Activated CD4-positive, CD25-positive, alpha-beta regulatory T cell treated with anti-CD3 and anti-CD28 coated beads, Interleukin-2, amount 50 U/mL, for 24 hours (primary cell): Measurements from ENCODE around the gene GRPEL1.

Experiments used
- ATAC-seq, 2 donors: fragments of 150-1000 bp; cut with Tn5 transposase; one replicate each; pipeline ENCODE4 v1.10.0; 2021; ENCODE audit warnings: mild to moderate bottlenecking in 1 of 2, moderate library complexity in 1 of 2

Gene GRPEL1

DNA sequence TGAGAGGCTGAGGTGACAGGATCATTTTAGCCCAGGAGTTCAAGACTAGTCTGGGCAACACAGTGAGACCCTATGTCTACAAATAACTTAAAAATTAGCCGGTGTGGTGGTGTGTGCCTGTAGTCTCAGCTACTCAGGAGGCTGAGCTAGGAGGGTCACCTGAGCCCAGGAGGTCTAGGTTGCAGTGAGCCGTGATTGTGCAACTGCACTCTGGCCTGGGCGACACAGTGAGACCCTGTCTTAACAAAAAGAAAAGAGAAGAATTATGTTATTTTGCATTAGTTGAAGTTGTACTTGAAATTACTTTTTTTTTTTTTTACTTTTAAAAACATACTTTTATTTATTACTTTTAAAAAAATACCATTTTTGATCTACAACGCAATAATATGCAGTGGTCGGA, 46.5 kb downstream of the GRPEL1 start:
- no peak for ATAC-seq

DNA sequence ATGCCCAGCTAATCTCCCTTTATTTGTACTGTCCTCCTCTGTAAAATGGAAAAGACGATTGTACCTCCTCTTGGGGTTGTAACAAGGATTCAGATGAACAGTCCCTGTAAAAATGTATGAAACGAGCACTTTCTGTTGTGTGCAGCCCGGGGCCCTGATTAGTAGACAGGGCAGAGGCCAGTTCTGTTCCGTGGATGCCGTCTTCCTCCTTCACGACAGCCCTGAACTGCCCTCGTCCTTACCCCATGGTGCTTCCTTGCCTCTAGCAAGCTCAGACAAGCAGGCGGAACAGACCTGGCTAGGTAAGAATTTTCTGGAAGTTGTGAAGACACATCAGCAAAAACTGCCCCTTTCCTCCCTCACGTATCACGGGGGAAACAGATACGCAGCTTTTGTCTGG, 47.0 kb downstream of the GRPEL1 start:
- ATAC-seq = no peak

DNA sequence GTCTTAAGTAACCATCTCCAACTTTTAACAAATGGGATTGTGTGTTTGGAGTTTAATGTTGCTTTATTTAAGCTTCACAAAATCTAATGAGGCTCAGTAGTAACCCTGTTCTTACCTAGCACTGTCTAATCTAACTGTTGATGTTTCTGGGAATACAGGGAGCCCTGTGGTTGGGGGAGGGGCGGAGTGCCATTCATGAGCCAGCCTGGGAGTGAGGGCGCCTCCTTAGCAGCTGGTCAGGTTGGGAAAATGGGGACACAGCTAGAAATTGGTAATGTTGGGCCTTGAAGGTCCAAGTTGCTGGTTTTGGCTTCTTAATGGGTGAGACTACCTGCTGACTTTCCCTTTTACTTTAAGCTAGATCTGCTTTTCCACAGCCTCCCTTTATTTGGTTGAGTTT, 47.6 kb downstream of the GRPEL1 start:
- ATAC-seq = no peak

DNA sequence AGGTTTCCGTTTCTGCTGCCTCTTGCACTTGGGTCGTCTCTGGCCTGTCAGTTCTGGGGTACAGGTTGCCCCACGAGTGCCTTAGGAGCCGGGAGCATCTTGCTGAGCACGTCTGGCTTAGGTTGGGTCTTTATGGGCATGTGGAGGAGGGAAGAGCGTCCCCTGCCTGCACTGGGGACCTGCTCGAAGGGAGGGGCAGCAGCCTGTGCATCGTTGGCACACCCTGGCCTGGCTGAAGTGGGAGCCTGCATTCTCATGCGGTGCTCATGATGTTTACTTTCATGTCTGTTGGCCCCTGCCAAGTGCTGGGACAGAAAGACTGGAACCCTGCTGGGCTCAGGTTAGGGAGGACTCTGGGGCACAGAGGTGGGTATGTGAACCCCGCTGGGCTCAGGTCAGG, 48.5 kb downstream of the GRPEL1 start:
- no peak for ATAC-seq

DNA sequence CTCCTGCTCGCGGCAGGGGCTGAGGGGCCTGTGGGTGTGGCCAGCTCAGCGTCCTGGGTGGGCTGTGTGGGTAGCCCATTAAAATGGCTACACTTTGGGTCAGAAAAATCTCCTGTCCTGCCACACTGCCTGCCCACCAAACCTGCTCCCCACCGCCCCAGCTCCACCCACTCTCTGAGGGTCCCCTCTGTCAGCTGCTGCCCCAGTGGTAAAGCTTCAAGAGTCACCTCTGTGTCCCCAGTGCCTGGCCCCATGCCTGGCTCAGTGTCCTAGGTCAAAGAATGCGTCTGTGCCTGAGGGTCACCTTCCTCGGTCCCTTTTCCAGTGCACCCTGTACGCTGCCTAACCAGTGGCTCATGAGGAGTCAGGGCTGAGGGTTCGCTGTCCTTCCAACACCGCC, 49.6 kb downstream of the GRPEL1 start:
- no peak for ATAC-seq

DNA sequence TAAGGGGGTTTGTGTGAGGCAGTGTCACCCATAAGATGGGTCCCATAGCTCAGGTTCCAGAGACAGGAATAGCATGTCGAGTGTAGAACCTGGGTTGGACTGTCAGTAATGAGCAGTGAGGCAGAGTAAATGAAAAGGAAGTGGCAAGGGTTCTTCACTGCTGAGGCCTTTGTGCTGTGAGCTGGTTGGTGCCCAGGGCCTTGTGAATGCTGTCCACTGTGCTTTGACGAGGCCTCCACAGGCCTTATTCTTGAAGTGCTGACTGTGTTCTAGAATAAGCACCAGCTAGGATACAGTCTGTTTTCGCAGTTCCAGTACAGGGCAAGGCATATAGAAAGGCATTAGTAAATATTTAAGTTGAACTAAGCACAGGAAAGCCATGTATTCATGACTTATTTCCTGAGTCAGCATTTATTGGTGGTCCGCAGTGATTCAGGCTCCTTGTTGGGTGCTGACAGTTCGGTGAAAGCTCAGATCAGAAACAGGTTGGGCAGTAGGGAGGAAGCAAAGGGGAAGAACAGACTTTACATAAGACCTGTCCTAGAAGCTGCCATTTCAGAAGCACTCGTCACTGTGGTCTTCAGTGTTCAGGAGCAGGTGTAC, 50.3 kb downstream of the GRPEL1 start:
- no peak for ATAC-seq

DNA sequence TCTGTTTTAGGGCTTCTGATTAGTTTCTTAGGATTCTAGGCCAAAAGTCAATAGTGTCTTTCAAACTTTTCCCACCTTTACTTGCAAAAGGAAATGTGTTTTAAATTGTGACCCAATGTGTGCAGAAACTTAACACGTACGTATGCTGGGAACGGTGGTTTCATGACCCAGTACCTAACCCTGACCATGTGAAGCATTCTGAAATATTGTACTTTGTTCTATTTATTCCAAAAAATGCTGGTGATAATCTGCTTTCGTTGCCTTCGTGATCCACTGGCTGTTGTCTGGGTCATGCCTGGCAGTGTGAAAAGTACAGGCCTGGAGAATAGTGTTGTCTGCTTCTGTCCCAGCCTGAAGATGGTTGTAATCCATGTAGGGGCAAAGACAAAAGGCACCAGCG, 51.4 kb downstream of the GRPEL1 start:
- no peak for ATAC-seq

DNA sequence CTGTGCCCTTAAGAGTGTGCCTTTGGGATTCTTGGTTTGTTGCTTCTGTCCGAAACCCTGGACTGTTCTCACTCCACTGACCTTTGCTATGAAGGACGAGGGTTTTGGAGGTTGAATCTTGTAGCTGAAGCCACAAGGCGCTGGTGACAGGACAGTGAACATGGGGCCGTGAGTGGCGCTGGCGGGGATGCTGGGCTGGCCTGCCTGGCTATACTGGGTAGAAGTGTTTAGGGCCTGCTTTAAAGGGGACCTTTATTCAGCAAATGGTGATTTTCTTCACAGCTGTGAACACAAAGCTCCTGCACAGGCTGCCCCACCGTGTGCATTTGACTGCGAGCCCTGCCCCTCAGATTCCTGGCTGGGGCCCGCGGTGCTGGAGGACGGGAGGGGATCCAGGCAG, 51.8 kb downstream of the GRPEL1 start:
- ATAC-seq = no peak

DNA sequence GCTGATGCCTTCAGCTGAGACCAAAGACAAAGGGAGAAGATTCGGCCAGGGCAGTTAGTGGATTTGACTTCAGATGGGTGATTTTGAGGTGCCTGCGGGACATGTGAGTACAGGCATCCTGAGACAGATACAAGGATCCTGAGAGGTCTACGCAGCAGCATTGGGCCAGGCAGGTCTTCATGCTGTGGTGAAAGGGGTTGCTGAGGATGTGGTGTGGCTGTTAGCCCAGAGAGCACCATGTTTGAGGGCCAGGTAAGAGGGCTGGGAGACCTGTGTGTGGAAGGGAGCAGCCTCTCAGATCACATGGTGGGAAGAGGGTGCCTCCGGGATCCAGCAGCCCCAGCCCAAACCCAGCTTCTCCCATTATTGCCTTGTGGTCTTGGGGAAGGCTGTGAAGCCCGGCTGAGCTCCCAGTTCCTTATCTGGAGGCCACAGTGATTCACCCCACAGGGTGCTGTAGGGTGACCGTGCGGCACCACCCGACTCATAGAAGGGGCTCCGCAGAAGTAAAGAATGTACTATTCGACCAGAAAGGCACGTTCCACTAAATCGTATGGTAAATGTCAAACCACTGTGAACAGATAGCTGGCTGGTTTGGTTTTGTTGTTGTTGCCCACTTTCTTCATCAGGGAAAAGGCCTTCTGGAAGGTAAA, 52.4 kb downstream of the GRPEL1 start:
- ATAC-seq = no peak

DNA sequence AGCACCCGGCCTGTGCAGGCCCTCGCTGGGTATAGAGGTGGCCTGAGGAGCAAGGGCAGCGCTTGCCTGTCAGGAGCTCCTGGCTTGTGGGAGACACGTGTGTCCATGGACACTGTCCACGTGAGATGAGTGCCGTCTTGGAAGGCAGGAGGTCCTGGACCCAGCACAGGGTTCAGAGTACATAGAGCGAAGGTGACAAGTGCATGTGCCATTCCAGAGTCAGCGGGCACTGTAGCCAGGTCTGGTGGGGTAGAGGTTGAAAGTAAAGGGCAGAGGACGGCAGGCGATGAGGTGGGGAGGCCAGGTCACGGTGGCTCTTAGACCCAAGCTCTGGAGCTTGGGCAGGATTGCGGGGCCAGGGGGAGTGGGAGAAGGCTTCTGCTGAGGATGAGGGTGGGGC, 53.0 kb downstream of the GRPEL1 start:
- no peak for ATAC-seq

DNA sequence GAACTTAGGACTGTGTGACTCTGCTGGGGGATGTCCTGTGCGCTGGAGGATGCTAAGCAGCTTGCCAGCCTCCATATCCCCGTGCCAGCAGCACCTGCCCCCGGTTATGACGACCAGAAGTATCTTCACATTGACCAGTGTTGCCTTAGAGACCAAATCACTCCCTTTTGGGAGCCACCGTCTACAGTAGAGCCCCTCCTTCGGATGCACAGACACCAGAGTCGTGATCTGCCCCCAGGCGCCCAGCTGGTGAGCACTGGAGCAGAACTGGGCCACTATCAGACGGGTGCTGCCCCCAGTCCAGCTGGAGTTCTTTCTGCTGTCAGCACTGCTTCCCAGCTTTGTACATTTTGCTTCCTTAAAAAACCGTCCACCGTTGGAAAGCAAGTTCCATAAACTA, 54.7 kb downstream of the GRPEL1 start:
- ATAC-seq = no peak

DNA sequence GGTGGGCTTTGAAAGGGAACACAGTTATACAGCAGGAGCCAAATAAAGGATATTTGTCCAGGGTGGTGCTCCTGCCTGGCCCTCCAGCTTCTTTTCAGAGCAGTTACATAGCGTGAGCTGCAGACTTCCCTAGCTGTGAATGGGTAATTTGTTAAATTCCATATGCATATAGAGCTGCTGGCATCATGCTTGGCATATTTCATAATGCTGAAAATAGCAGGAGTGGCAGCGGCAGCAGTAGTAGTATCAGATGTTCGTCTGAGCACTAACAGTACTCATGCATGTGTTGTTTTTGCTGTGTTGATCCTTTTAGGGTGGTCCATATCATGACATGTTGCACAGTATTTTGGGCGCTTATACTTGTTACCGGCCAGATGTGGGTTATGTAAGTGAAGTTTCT, 58.3 kb downstream of the GRPEL1 start:
- no peak for ATAC-seq
